NCI-H2171 (cell line): ENCODE results near the gene TMEM109.

Source experiments
- DNase-seq: peaks from one replicate; lab custom pipeline; 2025; lab: John Stamatoyannopoulos, UW

The TMEM109 gene

GRCh38 chr11:60971520-60971919, 57.6 kb downstream of the TMEM109 start, which contains the start of gene CD6:
TSS of gene CD6 (plus strand) at chr11:60971680. CDS start at chr11:60971866, 186 bp downstream.
- DNase-seq = no peak

DNA sequence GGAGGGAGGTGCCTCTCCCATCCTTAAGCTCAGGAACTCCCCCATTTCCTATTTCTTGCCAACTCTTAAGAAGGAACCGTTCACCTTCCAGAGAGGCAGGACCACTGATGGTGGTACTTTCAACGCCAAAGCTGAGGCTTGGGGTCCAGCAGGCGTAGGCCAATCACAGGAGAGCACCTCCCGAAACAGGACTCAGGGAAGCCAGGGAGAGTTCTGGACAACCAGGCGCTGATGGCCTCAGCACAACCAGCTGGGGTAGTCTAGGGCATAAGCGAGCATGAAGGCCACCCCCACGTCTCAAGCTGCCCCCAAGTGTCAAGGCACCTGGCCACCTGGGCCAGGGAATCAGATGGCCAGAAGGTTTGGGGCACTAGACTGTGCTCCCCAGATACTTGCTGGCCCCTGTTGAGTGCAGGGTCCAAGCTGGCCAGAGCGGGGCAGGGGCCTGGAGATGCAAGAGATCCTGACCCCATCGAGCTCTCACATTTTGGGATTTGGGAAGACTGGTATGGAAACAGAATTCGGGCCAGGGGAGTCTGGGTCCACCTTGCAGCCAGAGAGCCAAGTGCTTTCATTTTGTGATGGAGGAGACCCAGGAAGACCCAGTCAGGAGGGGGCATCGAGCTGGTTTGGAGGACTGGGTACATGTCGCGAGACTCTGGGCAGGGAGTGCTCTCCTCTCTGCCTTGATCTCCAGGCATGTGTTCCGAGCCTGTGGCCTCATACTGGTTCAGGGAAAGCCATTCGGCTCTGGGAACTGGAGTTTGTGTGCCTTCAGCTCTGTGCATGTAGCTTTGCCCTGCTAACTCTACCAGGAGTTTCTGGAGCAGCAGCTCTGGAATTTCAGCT, 58.4 kb downstream of the TMEM109 start:
- DNase-seq = no peak
